RPMI8226 (cell line): ENCODE results near the gene UAP1L1.

ENCODE experiments used
- DNase-seq: peaks from one replicate; pipeline ENCODE4 v3.0.0-alpha.2; 2015

Gene UAP1L1

GRCh38 chr9:137103206-137103999 is 26.1 kb downstream of the UAP1L1 start:
- no peak for DNase-seq

- DNase-seq, result no peak
Observed at GRCh38 chr9:137105814-137106661, 28.7 kb downstream of the UAP1L1 start.

GRCh38 chr9:137106662-137107250 is 29.4 kb downstream of the UAP1L1 start:
- DNase-seq, result no peak

- DNase-seq, result no peak
Observed at GRCh38 chr9:137107312-137107921, 30.1 kb downstream of the UAP1L1 start.

GRCh38 chr9:137107982-137108381 is 30.7 kb downstream of the UAP1L1 start:
- DNase-seq, result no peak

- DNase-seq, result no peak
Observed at GRCh38 chr9:137108608-137109249, 31.4 kb downstream of the UAP1L1 start.

- DNase-seq, result no peak
Observed at GRCh38 chr9:137109250-137110146, 32.2 kb downstream of the UAP1L1 start.

GRCh38 chr9:137110147-137110910 is 33.0 kb downstream of the UAP1L1 start:
- DNase-seq, result no peak

- no peak for DNase-seq
Observed at GRCh38 chr9:137110911-137111787, 33.8 kb downstream of the UAP1L1 start.

GRCh38 chr9:137111788-137112563 is 34.7 kb downstream of the UAP1L1 start:
- DNase-seq, result no peak

- peak; percentile 7 for DNase-seq
Observed at GRCh38 chr9:137112564-137113384, 35.5 kb downstream of the UAP1L1 start.

GRCh38 chr9:137113385-137114159 is 36.3 kb downstream of the UAP1L1 start:
- peak; percentile 65 for DNase-seq

GRCh38 chr9:137114220-137114612 is 36.9 kb downstream of the UAP1L1 start:
- DNase-seq, result peak; percentile 38

- peak; percentile 91 for DNase-seq
Observed at GRCh38 chr9:137114613-137115393, 37.5 kb downstream of the UAP1L1 start, which contains the start of gene DPP7. Gene DPP7, minus strand, starts transcription at chr9:137114733. Its CDS starts 20 bp downstream, at chr9:137114713.

GRCh38 chr9:137115394-137116026 is 38.2 kb downstream of the UAP1L1 start:
- no peak for DNase-seq
